Mesenchymal stem cell (in vitro differentiated cells and primary cell): ENCODE measurements around the gene OR2AP1.
"Not testable (repeated sequence)": the region's sequence is repeated elsewhere in the genome, so short reads cannot be mapped to it uniquely, and the experiment has no call there.

Source experiments
- DNase-seq: peaks from one replicate; pipeline ENCODE4 v3.0.0-alpha.2; 2013
- H2AFZ ChIP-seq: one replicate; pipeline ENCODE4 v1.6.1; 2013; ENCODE audit warnings: low read depth, mild to moderate bottlenecking, control low read depth, inconsistent platforms, low read length, moderate library complexity
- H2AK5ac ChIP-seq: 2 replicates; pipeline ENCODE4 v1.6.1; 2013; ENCODE audit warnings: low read length, moderate library complexity, mild to moderate bottlenecking, inconsistent platforms; ENCODE audit not compliant: severe bottlenecking
- H2BK120ac ChIP-seq: one replicate; pipeline ENCODE4 v1.6.1; 2013; ENCODE audit warnings: low read depth, mild to moderate bottlenecking, inconsistent platforms, low read length, moderate library complexity
- H2BK12ac ChIP-seq, 2 experiments: one replicate each; pipeline ENCODE4 v1.6.1; 2013; ENCODE audit warnings: inconsistent platforms in 2 of 2, low read length in 2 of 2, mild to moderate bottlenecking in 2 of 2, moderate library complexity in 2 of 2, control low read depth in 1 of 2
- H2BK15ac ChIP-seq: one replicate; pipeline ENCODE4 v1.6.1; 2013; ENCODE audit warnings: mild to moderate bottlenecking, low read depth, inconsistent platforms; ENCODE audit not compliant: poor library complexity, severe bottlenecking
- H2BK5ac ChIP-seq: 2 replicates; pipeline ENCODE4 v1.6.1; 2013; ENCODE audit warnings: low read depth, mild to moderate bottlenecking, low read length, control low read depth, inconsistent platforms; ENCODE audit not compliant: poor library complexity, severe bottlenecking
- H3K14ac ChIP-seq, 2 experiments: one replicate each; pipeline ENCODE4 v1.6.1; 2013; ENCODE audit warnings: inconsistent platforms in 2 of 2, low read length in 2 of 2, control low read depth in 1 of 2, mild to moderate bottlenecking in 1 of 2, moderate library complexity in 1 of 2
- H3K18ac ChIP-seq, 2 experiments: one replicate each; pipeline ENCODE4 v1.6.1; 2013; ENCODE audit warnings: inconsistent platforms in 2 of 2, low read length in 2 of 2, control low read depth in 1 of 2, low read depth in 1 of 2, mild to moderate bottlenecking in 1 of 2
- H3K23ac ChIP-seq, 2 experiments: one replicate each; pipeline ENCODE4 v1.6.1; 2013; ENCODE audit warnings: inconsistent platforms in 2 of 2, low read length in 2 of 2, mild to moderate bottlenecking in 2 of 2, moderate library complexity in 2 of 2, control low read depth in 1 of 2
- H3K27ac ChIP-seq: 2 replicates; pipeline ENCODE4 v1.5.1; 2013; ENCODE audit warnings: mild to moderate bottlenecking, moderate library complexity, low read length, control low read depth, inconsistent platforms; ENCODE audit not compliant: poor library complexity, severe bottlenecking
- H3K27me3 ChIP-seq, 2 experiments: 2 replicates each; pipeline versions ENCODE4 v1.6.1 to v1.7.0; 2013; ENCODE audit warnings: low read length in 2 of 2, mild to moderate bottlenecking in 2 of 2, moderate library complexity in 2 of 2, control low read depth in 1 of 2, inconsistent platforms in 1 of 2; ENCODE audit not compliant: control insufficient read depth in 1 of 2, insufficient read depth in 1 of 2
- H3K36me3 ChIP-seq, 2 experiments: 2 replicates each; pipeline versions ENCODE4 v1.6.1 to v1.7.0; 2013; ENCODE audit warnings: low read length in 2 of 2, control low read depth in 1 of 2, inconsistent platforms in 1 of 2, low read depth in 1 of 2, mild to moderate bottlenecking in 1 of 2; ENCODE audit not compliant: insufficient read depth in 2 of 2, control insufficient read depth in 1 of 2
- H3K4ac ChIP-seq, 2 experiments: one replicate each; pipeline ENCODE4 v1.6.1; 2013; ENCODE audit warnings: inconsistent platforms in 2 of 2, low read length in 2 of 2, mild to moderate bottlenecking in 2 of 2, moderate library complexity in 2 of 2, control low read depth in 1 of 2, low read depth in 1 of 2
- H3K4me1 ChIP-seq: 2 replicates; pipeline ENCODE4 v1.6.1; 2013; ENCODE audit warnings: low read depth, low read length, control low read depth; ENCODE audit not compliant: control insufficient read depth, insufficient read depth
- H3K4me2 ChIP-seq: 2 replicates; pipeline ENCODE4 v1.6.1; 2013; ENCODE audit warnings: low read length, mild to moderate bottlenecking, inconsistent platforms; ENCODE audit not compliant: poor library complexity, severe bottlenecking
- H3K4me3 ChIP-seq, 2 experiments: 2 replicates each; pipeline versions ENCODE4 v1.5.1 to v1.7.0; 2013; ENCODE audit warnings: low read length in 2 of 2, mild to moderate bottlenecking in 2 of 2, control low read depth in 1 of 2, low read depth in 1 of 2; ENCODE audit not compliant: insufficient read depth in 1 of 2
- H3K79me1 ChIP-seq: replicated peaks from 2 replicates; pipeline ENCODE4 v1.6.1; 2013; ENCODE audit warnings: mild to moderate bottlenecking, control low read depth, low read length, inconsistent platforms; ENCODE audit not compliant: poor library complexity, severe bottlenecking
- H3K9ac ChIP-seq: 2 replicates; pipeline ENCODE4 v1.7.0; 2013; ENCODE audit warnings: mild to moderate bottlenecking, low read length, moderate library complexity
- H3K9me3 ChIP-seq: 2 replicates; pipeline ENCODE4 v1.7.0; 2013; ENCODE audit warnings: mild to moderate bottlenecking, low read length; ENCODE audit not compliant: control insufficient read depth
- H4K8ac ChIP-seq: one replicate; pipeline ENCODE4 v1.6.1; 2013; ENCODE audit warnings: inconsistent platforms, mild to moderate bottlenecking, low read length, moderate library complexity
- H4K91ac ChIP-seq: one replicate; pipeline ENCODE4 v1.6.1; 2013; ENCODE audit warnings: mild to moderate bottlenecking, low read length, inconsistent platforms
- WGBS: methylation state at CpG from one replicate; pipeline ENCODE4 v1.1.7; 2013; ENCODE audit warnings: mixed read lengths; 5-methylcytosine and 5-hydroxymethylcytosine counted together

OR2AP1 gene

DNA sequence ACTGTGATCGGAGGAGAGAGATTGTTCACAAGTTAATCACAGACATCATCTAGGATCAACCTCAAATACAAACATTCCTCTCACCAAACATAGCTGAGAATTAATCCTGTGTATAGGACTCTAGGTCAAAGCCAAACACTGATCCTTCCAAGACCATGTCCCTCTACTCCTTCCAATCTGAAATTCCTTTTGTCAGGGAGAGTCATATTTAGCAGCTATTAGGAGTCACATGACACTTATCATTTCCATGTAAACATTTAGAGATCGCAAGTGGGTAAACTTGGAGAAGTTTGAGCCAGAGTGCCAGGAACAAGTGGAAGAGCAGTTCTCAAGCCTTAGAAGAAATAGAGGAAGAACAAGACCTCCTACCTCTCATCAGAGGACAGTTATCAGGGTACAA is 13.5 kb downstream of the OR2AP1 start:
- Histone ChIP-seq H3K27ac (no peak overlapping the region), H2BK5ac (no peak overlapping the region), H3K4me3 (no peak overlapping the region)

DNA sequence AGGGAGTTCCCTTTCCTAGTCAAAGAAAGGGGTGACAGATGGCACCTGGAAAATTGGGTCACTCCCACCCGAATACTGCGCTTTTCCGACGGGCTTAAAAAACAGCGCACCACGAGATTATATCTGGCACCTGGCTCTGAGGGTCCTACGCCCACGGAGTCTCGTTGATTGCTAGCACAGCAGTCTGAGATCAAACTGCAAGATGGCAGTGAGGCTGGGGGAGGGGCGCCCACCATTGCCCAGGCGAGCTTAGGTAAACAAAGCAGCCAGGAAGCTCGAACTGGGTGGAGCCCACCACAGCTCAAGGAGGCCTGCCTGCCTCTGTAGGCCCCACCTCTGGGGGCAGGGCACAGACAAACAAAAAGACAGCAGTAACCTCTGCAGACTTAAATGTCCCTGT is 17.9 kb downstream of the OR2AP1 start:
- not testable (repeated sequence) for H4K91ac ChIP-seq, H3K9me3 ChIP-seq, H2AFZ ChIP-seq, H3K18ac ChIP-seq, H2AK5ac ChIP-seq, H3K4me2 ChIP-seq, H3K4me1 ChIP-seq, H3K14ac ChIP-seq, H4K8ac ChIP-seq, DNase-seq, H3K27me3 ChIP-seq, H2BK15ac ChIP-seq, H2BK5ac ChIP-seq, H3K79me1 ChIP-seq, H3K36me3 ChIP-seq, H2BK120ac ChIP-seq, H3K23ac ChIP-seq, H3K9ac ChIP-seq, H3K4me3 ChIP-seq, H3K27ac ChIP-seq, H3K4ac ChIP-seq, H2BK12ac ChIP-seq
- WGBS, result 80% methylated on average over 9 of the region's 12 CpGs

More for the DNA sequence above, 13.5 kb downstream of the OR2AP1 start:
- no peak overlapping the region for H2BK120ac ChIP-seq
- H3K14ac ChIP-seq, result no peak overlapping the region
- H4K91ac ChIP-seq, result no peak overlapping the region
- no peak overlapping the region for H3K4me2 ChIP-seq
- no peak overlapping the region for H3K9ac ChIP-seq
- no peaks in the 10 kb centered on the region for H3K4me1 ChIP-seq
- no peaks in the 10 kb centered on the region for H3K79me1 ChIP-seq
- H3K36me3 ChIP-seq, result no peaks in the 10 kb centered on the region
- H3K18ac ChIP-seq, result no peak overlapping the region
- H3K27me3 ChIP-seq, result no peaks in the 10 kb centered on the region
- no peak overlapping the region for H3K23ac ChIP-seq
- no peak overlapping the region for H2AFZ ChIP-seq
- no peak overlapping the region for H2AK5ac ChIP-seq
- 85% methylated on average over 1 of the region's 2 CpGs for whole genome bisulfite sequencing
- H2BK15ac ChIP-seq, result no peak overlapping the region
- H3K4ac ChIP-seq, result no peak overlapping the region
- H2BK12ac ChIP-seq, result no peak overlapping the region
- H4K8ac ChIP-seq, result no peak overlapping the region
- DNase-seq, result no peak
- H3K9me3 ChIP-seq, result no peaks in the 10 kb centered on the region

DNA sequence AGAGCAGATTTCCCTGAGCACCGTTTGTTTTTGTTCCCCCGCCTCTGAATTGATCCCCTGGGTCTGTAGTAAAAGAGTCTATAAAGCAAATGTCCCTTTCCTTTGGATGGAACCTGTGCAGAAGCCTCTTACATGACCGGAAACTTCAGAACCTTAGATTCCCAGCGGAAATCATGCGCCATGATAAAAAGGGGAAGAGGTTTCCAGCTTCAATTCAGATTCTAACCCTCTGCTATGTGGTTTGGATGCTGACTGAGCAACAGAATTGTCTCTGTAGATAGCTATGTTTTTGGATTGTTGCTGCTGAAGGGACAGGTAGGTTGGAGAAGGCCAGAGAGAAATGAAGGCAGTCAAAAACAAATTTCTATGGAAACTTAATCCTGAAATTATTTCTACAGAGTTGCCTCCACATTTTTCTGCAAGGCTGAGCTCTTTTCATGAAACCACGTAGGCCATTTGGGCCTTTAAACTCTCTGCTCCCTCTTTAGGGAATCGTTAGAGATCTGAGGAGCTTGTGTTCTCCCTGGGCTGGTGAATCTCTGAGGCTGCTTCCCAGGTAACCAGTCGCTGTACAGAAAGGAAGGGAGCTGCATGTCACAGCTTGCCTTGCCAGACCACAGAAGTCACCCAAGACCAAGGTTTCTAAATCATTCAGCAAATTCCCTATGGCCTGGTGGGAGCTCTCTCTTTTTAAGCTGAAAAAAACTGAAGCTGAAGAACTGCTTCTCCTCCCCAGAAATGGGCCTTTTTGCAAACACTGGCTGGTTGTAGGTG is 35.7 kb downstream of the OR2AP1 start:
- Histone ChIP-seq H2AK5ac (no peak overlapping the region), H3K27ac (no peak overlapping the region)
- DNase-seq, result no peak

DNA sequence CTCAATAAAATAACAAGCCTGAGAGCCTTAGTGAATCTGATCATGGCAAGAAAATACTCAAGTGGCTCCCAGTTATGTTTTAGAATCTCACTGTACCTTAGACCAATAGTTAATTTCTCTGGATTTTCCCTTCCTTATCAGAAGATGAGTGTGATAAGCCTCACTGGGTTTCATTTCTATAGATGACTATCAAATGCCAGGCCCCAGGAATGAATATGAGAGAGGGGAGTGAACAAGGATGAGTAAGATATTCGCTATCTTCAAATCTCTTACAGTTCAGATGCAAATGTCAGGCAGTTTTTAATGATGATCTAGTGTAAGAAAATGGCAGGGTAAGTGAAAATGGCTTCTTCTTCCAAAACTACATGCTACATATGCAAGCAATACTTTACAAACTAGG is 38.3 kb downstream of the OR2AP1 start:
- no peak overlapping the region for H2BK12ac ChIP-seq
- no peak overlapping the region for H2AFZ ChIP-seq
- no peak overlapping the region for H3K23ac ChIP-seq
- no peaks in the 10 kb centered on the region for H3K79me1 ChIP-seq
- no peak overlapping the region for H3K18ac ChIP-seq
- H3K36me3 ChIP-seq, result no peaks in the 10 kb centered on the region
- no peak overlapping the region for H2BK15ac ChIP-seq
- peaks cover 14% of the 10 kb centered on the region for H3K9me3 ChIP-seq
- H3K27ac ChIP-seq, result no peak overlapping the region
- DNase-seq, result no peak
- H4K91ac ChIP-seq, result no peak overlapping the region
- no peak overlapping the region for H3K9ac ChIP-seq
- H3K4me2 ChIP-seq, result no peak overlapping the region
- no peak overlapping the region for H2BK5ac ChIP-seq
- WGBS, result 33% methylated on average over 1 of the region's 1 CpG
- H2BK120ac ChIP-seq, result no peak overlapping the region
- peaks cover 9 to 15% of the 10 kb centered on the region in 2 experiments for H3K27me3 ChIP-seq
- H3K4me3 ChIP-seq, result no peak overlapping the region
- H3K4ac ChIP-seq, result no peak overlapping the region
- H3K4me1 ChIP-seq, result no peaks in the 10 kb centered on the region
- no peak overlapping the region for H4K8ac ChIP-seq
- H3K14ac ChIP-seq, result no peak overlapping the region
- H2AK5ac ChIP-seq, result no peak overlapping the region

More for the DNA sequence above, 35.7 kb downstream of the OR2AP1 start:
- Histone ChIP-seq H4K91ac (no peak overlapping the region), H2AFZ (no peak overlapping the region), H3K9me3 (no peaks in the 10 kb centered on the region), H3K79me1 (no peaks in the 10 kb centered on the region), H2BK12ac (no peak overlapping the region), H3K9ac (no peak overlapping the region), H3K14ac (no peak overlapping the region), H2BK120ac (no peak overlapping the region), H3K4me2 (no peak overlapping the region), H3K4me3 (no peak overlapping the region), H3K23ac (no peak overlapping the region), H2BK15ac (no peak overlapping the region), H3K27me3 (peaks cover 9 to 15% of the 10 kb centered on the region in 2 experiments), H3K18ac (no peak overlapping the region), H3K36me3 (no peaks in the 10 kb centered on the region), H3K4me1 (no peaks in the 10 kb centered on the region), H4K8ac (no peak overlapping the region), H2BK5ac (no peak overlapping the region), H3K4ac (no peak overlapping the region)
- 69% methylated on average over 8 of the region's 8 CpGs for WGBS
